Raji (cell line): ENCODE measurements around the gene OXNAD1.

ENCODE experiments used
- POLR2A ChIP-seq: IDR thresholded peaks from 2 replicates; pipeline ENCODE4 v1.6.1; 2011; ENCODE audit warnings: low read depth, low read length, control low read depth; ENCODE audit not compliant: insufficient read depth

The OXNAD1 gene

DNA sequence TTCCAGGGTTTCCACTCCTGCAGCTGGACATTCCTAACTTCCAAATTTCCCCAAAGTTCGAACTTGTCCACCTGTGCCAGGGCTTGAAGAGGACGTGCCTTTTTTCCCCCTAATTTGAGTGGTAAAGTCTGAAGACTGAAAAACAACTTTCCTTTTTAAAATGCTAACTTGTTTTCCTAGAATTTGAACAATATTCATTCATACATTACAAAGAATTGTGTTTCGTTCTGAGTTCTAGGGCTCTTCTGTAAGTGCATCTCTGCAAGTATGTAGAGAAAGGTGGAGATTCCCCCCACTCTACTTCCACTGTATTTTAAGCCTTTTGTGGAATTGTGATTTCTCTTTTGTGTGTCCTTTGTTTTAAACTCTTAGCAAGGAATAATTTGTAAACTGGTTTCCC, 9.7 kb upstream of the OXNAD1 start:
- TF ChIP-seq POLR2A = no peak

- TF ChIP-seq POLR2A = no peak
Measured at GRCh38 chr3:16255726-16256125, 9.3 kb upstream of the OXNAD1 start.

GRCh38 chr3:16257309-16257708, 7.7 kb upstream of the OXNAD1 start:
- TF ChIP-seq POLR2A = no peak

DNA sequence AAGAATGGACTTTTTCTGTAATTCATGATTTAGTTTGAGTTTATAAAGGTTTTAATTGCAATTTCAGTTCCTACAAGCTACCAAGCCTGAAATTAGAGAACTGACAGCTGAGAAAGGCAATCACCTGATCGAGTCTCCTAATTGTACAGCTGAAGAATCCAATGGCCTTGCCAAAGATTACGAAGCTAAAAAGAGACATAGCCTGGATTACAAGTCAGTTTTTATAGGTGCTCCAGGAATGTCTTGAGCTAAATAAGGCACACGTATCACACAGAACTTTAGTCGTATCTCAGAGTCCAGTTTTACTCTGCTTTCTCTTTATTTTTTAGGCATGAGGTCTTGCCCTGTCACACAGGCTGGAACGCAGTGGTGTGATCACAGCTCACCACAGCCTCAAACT, 6.8 kb upstream of the OXNAD1 start:
- no peak for TF ChIP-seq POLR2A

DNA sequence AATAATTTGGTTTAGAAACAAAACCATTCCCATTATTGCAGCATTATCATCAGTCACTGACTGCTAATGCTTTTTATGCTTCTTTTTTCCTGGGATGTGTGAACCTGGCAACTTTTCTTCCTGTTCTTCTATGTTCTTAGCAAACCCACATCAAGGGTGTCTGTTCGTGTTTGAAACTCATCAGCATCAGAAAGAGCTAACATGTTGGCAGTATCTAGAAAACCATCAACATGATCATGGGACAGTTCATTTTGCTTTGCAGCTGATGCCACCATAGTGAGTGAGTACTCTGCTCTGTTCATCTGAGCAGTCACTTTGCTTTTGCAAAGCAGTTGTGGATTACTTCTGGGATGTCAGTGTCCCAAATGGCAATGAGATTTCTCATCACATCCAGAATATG, 6.1 kb upstream of the OXNAD1 start:
- no peak for TF ChIP-seq POLR2A

DNA sequence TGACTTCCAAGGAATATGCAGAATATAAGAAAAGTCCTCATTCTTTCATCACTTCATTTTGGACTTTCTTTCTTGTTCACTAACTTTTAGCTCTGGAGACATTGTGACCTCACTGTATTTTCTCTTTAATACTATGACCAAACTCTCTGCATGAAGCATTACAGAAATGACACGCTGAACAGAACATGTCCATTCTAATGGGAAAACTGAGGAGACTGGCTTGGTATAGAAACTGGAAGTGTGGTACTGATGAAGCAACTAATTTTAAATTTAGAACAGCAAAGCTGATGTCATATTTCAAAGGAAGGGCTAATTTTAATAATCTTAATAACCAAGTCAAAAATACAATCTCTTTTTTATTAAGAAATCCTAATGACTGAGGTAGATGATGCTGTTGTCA, 5.0 kb upstream of the OXNAD1 start:
- no peak for TF ChIP-seq POLR2A

DNA sequence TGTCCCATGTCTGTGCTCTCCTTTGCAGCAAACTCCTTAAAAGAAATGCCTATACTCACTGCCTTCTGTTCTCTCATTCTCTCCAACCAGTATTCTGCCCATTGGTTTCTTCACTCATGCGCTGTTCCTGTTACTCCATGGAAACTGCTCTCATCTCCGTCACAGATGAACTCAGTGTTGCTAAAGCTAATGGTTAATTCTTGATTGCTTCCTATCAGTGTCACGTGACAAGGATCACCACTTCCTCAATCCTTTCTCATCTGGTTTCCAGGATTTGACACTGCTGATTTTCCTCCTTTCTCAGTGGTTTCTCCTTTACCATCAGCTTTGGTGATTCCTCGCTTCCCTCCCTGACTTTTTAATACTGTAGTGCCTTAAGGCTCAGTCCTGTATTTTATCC, 2.8 kb upstream of the OXNAD1 start:
- no peak for TF ChIP-seq POLR2A

DNA sequence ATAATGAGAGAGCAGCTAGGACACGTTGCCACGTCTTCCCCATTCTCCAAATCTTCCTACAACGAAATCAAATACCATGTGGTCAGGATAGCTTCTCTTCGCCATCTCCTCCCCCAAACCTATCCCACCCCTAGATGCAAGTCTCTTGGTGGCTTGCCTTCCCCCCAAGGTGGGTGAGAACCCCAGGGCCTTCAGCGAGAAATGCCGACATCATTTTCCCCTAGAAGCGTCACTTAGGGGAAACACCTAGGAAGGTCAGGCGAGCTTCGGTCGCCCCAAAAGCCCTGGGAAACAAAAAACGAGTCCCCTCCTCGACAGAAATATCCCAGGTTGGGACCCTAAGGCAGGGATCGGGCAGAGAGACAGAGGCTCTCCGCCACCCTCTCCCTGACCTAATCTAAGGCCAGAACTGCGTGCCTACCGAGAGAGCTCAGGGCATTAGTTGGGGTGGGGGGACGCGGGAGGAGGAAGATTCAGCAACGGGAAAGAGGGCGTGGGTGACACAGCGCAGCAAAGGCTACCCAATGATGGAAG, 771 bp upstream of the OXNAD1 start:
- no peak for TF ChIP-seq POLR2A

DNA sequence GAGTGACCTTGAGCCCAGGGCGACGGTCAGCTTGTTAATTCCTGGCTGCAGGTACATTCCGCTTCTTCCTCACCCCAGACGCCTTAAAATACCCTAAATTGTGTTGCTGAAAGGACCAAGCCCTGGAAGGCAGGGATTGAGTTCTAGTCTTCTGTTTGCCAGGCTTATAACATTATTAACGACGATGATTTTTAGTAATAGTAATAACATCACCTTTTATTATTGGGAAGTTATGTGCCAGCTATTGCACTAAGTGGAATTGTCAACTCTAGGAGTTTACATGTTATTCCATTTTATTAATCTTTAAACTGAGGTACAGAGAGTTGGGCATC, 409 bp downstream of the OXNAD1 start:
- no peak for TF ChIP-seq POLR2A

GRCh38 chr3:16266714-16267113, 1.7 kb downstream of the OXNAD1 start:
- TF ChIP-seq POLR2A = no peak

- TF ChIP-seq POLR2A = no peak
Measured at GRCh38 chr3:16270855-16271254, 5.8 kb downstream of the OXNAD1 start.

DNA sequence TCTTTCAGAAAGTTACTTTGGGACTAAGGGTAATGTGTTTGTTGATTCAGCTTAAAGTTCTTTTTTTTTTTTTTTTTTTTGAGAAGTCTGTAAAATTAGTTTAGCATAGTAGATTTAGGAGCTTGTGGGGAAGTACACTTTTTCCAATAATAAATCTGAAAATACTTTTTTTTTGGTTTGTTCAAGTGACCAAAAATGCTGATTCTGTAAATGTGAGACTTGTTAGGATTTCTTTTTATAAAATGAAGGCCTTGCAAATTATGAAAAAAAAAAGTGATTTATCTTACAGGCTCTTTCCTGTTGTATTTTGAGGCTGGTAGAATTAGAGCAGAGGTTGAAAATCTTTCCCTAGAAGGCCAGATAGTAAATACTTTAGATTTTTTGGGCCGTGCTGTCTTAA, 7.6 kb downstream of the OXNAD1 start:
- no peak for TF ChIP-seq POLR2A

DNA sequence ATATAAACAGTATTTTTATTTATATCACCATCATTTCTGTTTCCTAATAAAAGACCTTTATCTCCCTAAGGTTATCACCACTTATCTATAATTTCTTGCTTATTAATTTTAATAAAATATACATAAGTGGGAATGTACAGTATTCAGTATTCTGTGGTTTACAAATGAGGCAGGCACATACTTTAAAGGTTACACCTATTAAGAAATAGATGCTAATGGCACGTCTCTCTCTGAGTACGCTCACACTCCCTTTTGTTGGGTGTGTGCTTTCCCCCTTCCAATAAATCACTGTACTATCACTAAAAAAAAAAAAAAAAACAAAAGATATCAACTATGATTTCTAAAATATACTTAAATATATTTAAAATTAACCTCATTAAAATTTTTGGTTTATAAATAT, 8.9 kb downstream of the OXNAD1 start:
- TF ChIP-seq POLR2A = no peak

GRCh38 chr3:16277471-16277870, 12.5 kb downstream of the OXNAD1 start:
- TF ChIP-seq POLR2A = no peak

- TF ChIP-seq POLR2A = no peak
Measured at GRCh38 chr3:16279010-16279801, 14.2 kb downstream of the OXNAD1 start.

- TF ChIP-seq POLR2A = no peak
Measured at GRCh38 chr3:16280671-16281070, 15.7 kb downstream of the OXNAD1 start.

GRCh38 chr3:16284633-16285032, 19.6 kb downstream of the OXNAD1 start:
- TF ChIP-seq POLR2A = no peak

GRCh38 chr3:16286161-16286560, 21.1 kb downstream of the OXNAD1 start:
- TF ChIP-seq POLR2A = no peak
